HG03159 (cell line): ENCODE data around the gene CHPF2.

Experiments used
- ATAC-seq: cut with Tn5 transposase; IDR thresholded peaks from one replicate; pipeline ENCODE4 v1.9.1; 2021; ENCODE audit warnings: mild to moderate bottlenecking, moderate library complexity; ENCODE audit not compliant: unreplicated experiment

CHPF2 gene

DNA sequence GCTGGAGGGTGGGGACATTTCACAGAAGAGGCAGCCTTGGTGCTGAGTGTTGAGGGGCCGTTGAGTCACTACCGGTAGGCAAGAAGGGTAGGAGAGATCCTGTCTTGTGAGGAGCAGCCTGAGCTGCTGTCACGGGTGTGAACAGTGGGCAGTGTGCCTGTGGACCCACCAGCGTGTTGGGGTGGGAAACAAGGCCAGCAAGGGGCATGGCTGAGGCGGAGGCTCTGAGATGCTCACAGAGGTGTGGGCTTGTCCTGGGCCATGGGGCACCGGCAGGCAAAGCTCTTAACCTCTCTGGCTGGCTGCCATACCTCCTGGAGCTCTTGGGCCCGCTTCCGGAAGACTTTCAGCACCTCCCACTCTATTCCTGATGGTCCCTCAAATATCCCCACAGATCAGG, 49.8 kb downstream of the CHPF2 start:
- ATAC-seq = no peak

DNA sequence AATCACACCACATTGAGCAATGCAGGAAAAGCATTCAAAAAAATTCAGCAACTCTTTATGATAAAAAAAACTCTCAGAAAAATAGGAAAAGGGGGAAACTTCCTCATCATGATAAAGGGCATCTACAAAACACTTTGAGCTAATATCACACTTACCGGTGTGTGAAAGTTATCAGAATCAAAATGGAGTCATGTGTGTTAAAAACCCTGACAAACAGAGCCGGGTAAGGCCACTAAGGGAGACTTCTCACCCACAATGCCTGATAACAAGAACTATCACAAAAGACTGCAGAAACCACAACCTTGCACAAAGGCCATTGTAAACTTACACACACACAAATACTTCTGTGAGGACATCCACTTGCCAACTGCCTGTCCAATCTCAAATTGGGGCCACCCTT, 51.0 kb downstream of the CHPF2 start:
- no peak for ATAC-seq

DNA sequence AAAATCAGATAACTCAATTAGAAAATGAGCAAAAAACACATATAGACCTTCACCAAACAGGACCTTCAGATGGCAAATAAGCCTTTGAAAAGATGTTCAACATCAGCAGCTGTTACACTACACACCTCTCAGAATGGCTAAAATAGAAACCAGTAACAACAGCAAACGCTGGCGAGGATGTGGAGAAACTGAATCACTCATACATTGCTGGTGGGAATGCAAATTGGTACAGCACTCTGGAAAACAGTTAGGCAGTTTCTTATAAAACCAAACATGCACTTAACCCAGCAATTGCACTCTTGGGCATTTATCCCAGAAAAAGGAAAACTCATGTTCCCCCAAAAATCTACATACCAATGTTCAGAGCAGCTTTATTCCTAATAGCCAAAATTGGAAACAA, 53.9 kb downstream of the CHPF2 start:
- ATAC-seq = no peak
